ENCODE measurements around the gene KRT76.

- TF ChIP-seq, protein P1, sequence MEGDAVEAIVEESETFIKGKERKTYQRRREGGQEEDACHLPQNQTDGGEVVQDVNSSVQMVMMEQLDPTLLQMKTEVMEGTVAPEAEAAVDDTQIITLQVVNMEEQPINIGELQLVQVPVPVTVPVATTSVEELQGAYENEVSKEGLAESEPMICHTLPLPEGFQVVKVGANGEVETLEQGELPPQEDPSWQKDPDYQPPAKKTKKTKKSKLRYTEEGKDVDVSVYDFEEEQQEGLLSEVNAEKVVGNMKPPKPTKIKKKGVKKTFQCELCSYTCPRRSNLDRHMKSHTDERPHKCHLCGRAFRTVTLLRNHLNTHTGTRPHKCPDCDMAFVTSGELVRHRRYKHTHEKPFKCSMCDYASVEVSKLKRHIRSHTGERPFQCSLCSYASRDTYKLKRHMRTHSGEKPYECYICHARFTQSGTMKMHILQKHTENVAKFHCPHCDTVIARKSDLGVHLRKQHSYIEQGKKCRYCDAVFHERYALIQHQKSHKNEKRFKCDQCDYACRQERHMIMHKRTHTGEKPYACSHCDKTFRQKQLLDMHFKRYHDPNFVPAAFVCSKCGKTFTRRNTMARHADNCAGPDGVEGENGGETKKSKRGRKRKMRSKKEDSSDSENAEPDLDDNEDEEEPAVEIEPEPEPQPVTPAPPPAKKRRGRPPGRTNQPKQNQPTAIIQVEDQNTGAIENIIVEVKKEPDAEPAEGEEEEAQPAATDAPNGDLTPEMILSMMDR (IDR thresholded peaks at IDR 0.05), result no peak
- no peak for TF ChIP-seq POLR2A (IDR thresholded peaks at IDR 0.05)
- no peak for TF ChIP-seq EP300 (IDR thresholded peaks at IDR 0.05)
These were observed 10.1 kb downstream of the KRT76 start for GRCh38 chr12:52767020-52767379.

Data from gastroesophageal sphincter (tissue), 3 donors.